Activated T-cell treated with anti-CD3 and anti-CD28 coated beads for 4 hours (primary cell): ENCODE data around the gene RACK1.

ENCODE experiments used
- DNase-seq: peaks from one replicate; pipeline ENCODE4 v3.0.0-alpha.2; 2020

Gene RACK1

GRCh38 chr5:181259283-181259682, 15.6 kb upstream of the RACK1 start:
- no peak for DNase-seq

- no peak for DNase-seq
Measured at GRCh38 chr5:181258576-181258975, 14.9 kb upstream of the RACK1 start.

GRCh38 chr5:181255836-181256578, 12.3 kb upstream of the RACK1 start:
- DNase-seq = no peak

- DNase-seq = no peak
Measured at GRCh38 chr5:181255276-181255675, 11.6 kb upstream of the RACK1 start.

- DNase-seq = no peak
Measured at GRCh38 chr5:181248277-181248676, 4.6 kb upstream of the RACK1 start.

GRCh38 chr5:181246276-181247049, 2.8 kb upstream of the RACK1 start:
- peak; percentile 57 for DNase-seq

GRCh38 chr5:181245427-181246275, 1.9 kb upstream of the RACK1 start:
- no peak for DNase-seq

- DNase-seq = no peak
Measured at GRCh38 chr5:181243018-181243563, 615 bp downstream of the RACK1 start.

GRCh38 chr5:181242031-181242451, 1.7 kb downstream of the RACK1 start:
- no peak for DNase-seq

GRCh38 chr5:181241393-181241975, 2.2 kb downstream of the RACK1 start:
- DNase-seq = no peak

GRCh38 chr5:181239062-181239663, 4.5 kb downstream of the RACK1 start:
- DNase-seq = no peak

GRCh38 chr5:181237729-181238385, 5.8 kb downstream of the RACK1 start:
- DNase-seq = no peak

- DNase-seq = no peak
Measured at GRCh38 chr5:181236954-181237641, 6.6 kb downstream of the RACK1 start.

GRCh38 chr5:181236471-181236870, 7.2 kb downstream of the RACK1 start:
- DNase-seq = no peak

- DNase-seq = no peak
Measured at GRCh38 chr5:181235689-181236366, 7.9 kb downstream of the RACK1 start.

GRCh38 chr5:181235323-181235688, 8.4 kb downstream of the RACK1 start:
- DNase-seq = no peak

- no peak for DNase-seq
Measured at GRCh38 chr5:181234455-181235306, 9.0 kb downstream of the RACK1 start.

GRCh38 chr5:181233801-181234454, 9.8 kb downstream of the RACK1 start:
- DNase-seq = no peak
